NOMO-1 treated with DMSO at 0.1 percent for 48 hours (cell line): ENCODE results near the gene FAM107B.
"Not testable (repeated sequence)": the region's sequence is repeated elsewhere in the genome, so short reads cannot be mapped to it uniquely, and the experiment has no call there.

Source experiments
- DNase-seq: peaks from one replicate; lab custom pipeline; 2025; ENCODE audit not compliant: unreplicated experiment; lab: John Stamatoyannopoulos, UW

The FAM107B gene

GRCh38 chr10:14639637-14640036, 135.1 kb downstream of the FAM107B start:
- no peak for DNase-seq

GRCh38 chr10:14635043-14635710, 139.5 kb downstream of the FAM107B start:
- DNase-seq: no peak

GRCh38 chr10:14634572-14634971, 140.1 kb downstream of the FAM107B start:
- DNase-seq: not testable (repeated sequence)

GRCh38 chr10:14625765-14626525, 148.8 kb downstream of the FAM107B start:
- DNase-seq: peak; percentile 68

GRCh38 chr10:14625192-14625631, 149.5 kb downstream of the FAM107B start:
- DNase-seq: no peak

GRCh38 chr10:14624600-14624999, 150.1 kb downstream of the FAM107B start:
- peak; percentile 21 for DNase-seq

GRCh38 chr10:14623931-14624330, 150.8 kb downstream of the FAM107B start:
- no peak for DNase-seq

- no peak for DNase-seq
Observed at GRCh38 chr10:14621037-14621436, 153.7 kb downstream of the FAM107B start.

GRCh38 chr10:14618674-14619073, 156.0 kb downstream of the FAM107B start:
- DNase-seq: no peak

- DNase-seq: peak; percentile 94
Observed at GRCh38 chr10:14617852-14618251, 156.8 kb downstream of the FAM107B start.

GRCh38 chr10:14616955-14617730, 157.6 kb downstream of the FAM107B start:
- peak; percentile 55 for DNase-seq

- no peak for DNase-seq
Observed at GRCh38 chr10:14616465-14616864, 158.2 kb downstream of the FAM107B start.

GRCh38 chr10:14613588-14613920, 161.1 kb downstream of the FAM107B start:
- no peak for DNase-seq

- DNase-seq: peak; percentile 86
Observed at GRCh38 chr10:14612873-14613587, 161.7 kb downstream of the FAM107B start.

GRCh38 chr10:14611968-14612693, 162.6 kb downstream of the FAM107B start:
- no peak for DNase-seq

- DNase-seq: no peak
Observed at GRCh38 chr10:14609178-14609577, 165.5 kb downstream of the FAM107B start.

GRCh38 chr10:14608381-14609001, 166.2 kb downstream of the FAM107B start:
- peak; percentile 96 for DNase-seq

GRCh38 chr10:14606633-14607032, 168.1 kb downstream of the FAM107B start:
- DNase-seq: no peak

GRCh38 chr10:14605231-14605925, 169.3 kb downstream of the FAM107B start:
- DNase-seq: peak; percentile 64
